C4-2B (cell line): Measurements from ENCODE around the gene PIGU.
"Not testable (repeated sequence)": the region's sequence is repeated elsewhere in the genome, so short reads cannot be mapped to it uniquely, and the experiment has no call there.

ENCODE experiments used
- H3K27ac ChIP-seq: fragments of 450-650 bp; 2 replicates; pipeline ENCODE4 v1.5.1; 2017
- CTCF ChIP-seq: fragments of 450-650 bp; conservative IDR thresholded peaks from 2 replicates; pipeline ENCODE4 v1.5.1; 2017; ENCODE audit warnings: mild to moderate bottlenecking
- ZFX ChIP-seq: fragments of 450-650 bp; IDR thresholded peaks from 2 replicates; pipeline ENCODE4 v1.6.1; 2017

PIGU gene

GRCh38 chr20:34663213-34663943, 13.5 kb downstream of the PIGU start:
- TF ChIP-seq ZFX (no peak), CTCF (no peak)

GRCh38 chr20:34661811-34662210, 15.1 kb downstream of the PIGU start:
- not testable (repeated sequence) for H3K27ac ChIP-seq

More at GRCh38 chr20:34663213-34663943, 13.5 kb downstream of the PIGU start:
- H3K27ac ChIP-seq = no peak overlapping the region

- H3K27ac ChIP-seq = not testable (repeated sequence)
Observed at GRCh38 chr20:34658654-34659053, 18.2 kb downstream of the PIGU start.

GRCh38 chr20:34654207-34654744, 22.6 kb downstream of the PIGU start:
- TF ChIP-seq CTCF (no peak), ZFX (no peak)

GRCh38 chr20:34651200-34651599, 25.7 kb downstream of the PIGU start:
- H3K27ac ChIP-seq = no peak overlapping the region
- TF ChIP-seq CTCF (no peak), ZFX (no peak)

More at GRCh38 chr20:34654207-34654744, 22.6 kb downstream of the PIGU start:
- H3K27ac ChIP-seq = no peak overlapping the region

GRCh38 chr20:34647737-34648136, 29.2 kb downstream of the PIGU start:
- H3K27ac ChIP-seq = no peak overlapping the region
- TF ChIP-seq ZFX (no peak), CTCF (no peak)

- H3K27ac ChIP-seq = no peak overlapping the region
- TF ChIP-seq CTCF (no peak), ZFX (no peak)
Observed at GRCh38 chr20:34644951-34645350, 31.9 kb downstream of the PIGU start.

GRCh38 chr20:34644345-34644744, 32.5 kb downstream of the PIGU start:
- no peak overlapping the region for H3K27ac ChIP-seq
- TF ChIP-seq CTCF = no peak
- TF ChIP-seq ZFX = no peak
